GM18873 (cell line): ENCODE results near the gene SAC3D1.

Experiments
- ATAC-seq: cut with Tn5 transposase; IDR thresholded peaks from one replicate; pipeline ENCODE4 v1.9.1; 2021; ENCODE audit warnings: mild to moderate bottlenecking, moderate library complexity, moderate number of reproducible peaks; ENCODE audit not compliant: unreplicated experiment, low FRiP score

The SAC3D1 gene

GRCh38 chr11:65084598-65085375 lies 43.8 kb downstream of the SAC3D1 start:
- ATAC-seq = no peak

- ATAC-seq = no peak
These were observed 44.4 kb downstream of the SAC3D1 start for GRCh38 chr11:65085446-65085845.

- no peak for ATAC-seq
These were observed 45.8 kb downstream of the SAC3D1 start for GRCh38 chr11:65086809-65087208.

GRCh38 chr11:65087216-65087615 lies 46.2 kb downstream of the SAC3D1 start:
- no peak for ATAC-seq

- ATAC-seq = no peak
These were observed 46.8 kb downstream of the SAC3D1 start for GRCh38 chr11:65087827-65088226.

- no peak for ATAC-seq
These were observed 48.6 kb downstream of the SAC3D1 start for GRCh38 chr11:65089621-65090020.

GRCh38 chr11:65090628-65091027 lies 49.6 kb downstream of the SAC3D1 start:
- ATAC-seq = no peak
